Dedifferentiated amniotic fluid mesenchymal stem cell (primary cell): Measurements from ENCODE around the gene SLC25A21.
"Not testable (repeated sequence)": the region's sequence is repeated elsewhere in the genome, so short reads cannot be mapped to it uniquely, and the experiment has no call there.

ENCODE experiments used
- DNase-seq: peaks from one replicate; pipeline ENCODE4 v3.0.0-alpha.2; 2016; ENCODE audit errors: extremely low spot score

Gene SLC25A21

GRCh38 chr14:37088356-37089215 lies 83.8 kb downstream of the SLC25A21 start:
- peak; percentile 30 for DNase-seq

GRCh38 chr14:37087520-37087919 lies 84.9 kb downstream of the SLC25A21 start:
- no peak for DNase-seq

- DNase-seq: no peak
These were observed 88.8 kb downstream of the SLC25A21 start for GRCh38 chr14:37083599-37083998.

GRCh38 chr14:37082449-37082848 lies 90.0 kb downstream of the SLC25A21 start:
- no peak for DNase-seq

- no peak for DNase-seq
These were observed 90.5 kb downstream of the SLC25A21 start for GRCh38 chr14:37081856-37082255.

GRCh38 chr14:37081218-37081617 lies 91.2 kb downstream of the SLC25A21 start:
- DNase-seq: no peak

- DNase-seq: no peak
These were observed 94.3 kb downstream of the SLC25A21 start for GRCh38 chr14:37078131-37078530.

GRCh38 chr14:37074320-37074719 lies 98.1 kb downstream of the SLC25A21 start:
- not testable (repeated sequence) for DNase-seq

GRCh38 chr14:37063467-37064240 lies 108.8 kb downstream of the SLC25A21 start:
- DNase-seq: no peak

GRCh38 chr14:37062191-37062803 lies 110.1 kb downstream of the SLC25A21 start:
- DNase-seq: no peak

- DNase-seq: peak; percentile 32
These were observed 110.7 kb downstream of the SLC25A21 start for GRCh38 chr14:37061697-37062096.

- DNase-seq: no peak
These were observed 111.7 kb downstream of the SLC25A21 start for GRCh38 chr14:37060496-37061260.

GRCh38 chr14:37057776-37058175 lies 114.6 kb downstream of the SLC25A21 start:
- DNase-seq: no peak

- no peak for DNase-seq
These were observed 115.9 kb downstream of the SLC25A21 start for GRCh38 chr14:37056473-37056872.

GRCh38 chr14:37054869-37055268 lies 117.5 kb downstream of the SLC25A21 start:
- DNase-seq: no peak

GRCh38 chr14:37054144-37054543 lies 118.3 kb downstream of the SLC25A21 start:
- no peak for DNase-seq

GRCh38 chr14:37051680-37052079 lies 120.7 kb downstream of the SLC25A21 start:
- DNase-seq: no peak

- no peak for DNase-seq
These were observed 121.3 kb downstream of the SLC25A21 start for GRCh38 chr14:37051153-37051552.

GRCh38 chr14:37048666-37049071 lies 123.7 kb downstream of the SLC25A21 start:
- DNase-seq: no peak

GRCh38 chr14:37047996-37048395 lies 124.4 kb downstream of the SLC25A21 start:
- no peak for DNase-seq

GRCh38 chr14:37047226-37047625 lies 125.2 kb downstream of the SLC25A21 start:
- no peak for DNase-seq

GRCh38 chr14:37046815-37047214 lies 125.6 kb downstream of the SLC25A21 start:
- DNase-seq: no peak
